Keratinocyte (primary cell): ENCODE results near the gene ARID3B. TPM values are rescaled to one million over a fixed set of nuclear protein-coding genes. Genes with fewer than 3 reads are reported as not detected.

Source experiments
- DNase-seq: peaks from one replicate; pipeline ENCODE4 v3.0.0-alpha.2; 2011; ENCODE audit warnings: low read depth, missing footprints, low spot score
- FAIRE-seq: peaks from 2 replicates; lab custom pipeline; 2011; peaks lifted over from hg19 to GRCh38; lab: Jason Lieb, UNC
- H2AFZ ChIP-seq: 2 replicates; pipeline ENCODE4 v1.6.0; 2012; ENCODE audit warnings: low read length, control low read depth, inconsistent platforms; ENCODE audit not compliant: control insufficient read depth
- H3K27ac ChIP-seq: 2 replicates; pipeline ENCODE4 v1.5.1; 2011; ENCODE audit warnings: low read length; ENCODE audit not compliant: control insufficient read depth, insufficient read depth
- H3K27me3 ChIP-seq: 3 replicates; pipeline ENCODE4 v1.6.0; 2011; ENCODE audit warnings: low read length; ENCODE audit not compliant: control insufficient read depth, insufficient read depth; ENCODE audit errors: extremely low read depth
- H3K36me3 ChIP-seq, 2 experiments: 2 replicates in 1 of 2; 3 replicates in 1 of 2; pipeline ENCODE4 v1.5.1; 2011; ENCODE audit warnings: low read length in 2 of 2, mild to moderate bottlenecking in 1 of 2; ENCODE audit not compliant: control insufficient read depth in 2 of 2, insufficient read depth in 2 of 2; ENCODE audit errors: extremely low read depth in 1 of 2
- H3K4me1 ChIP-seq: 3 replicates; pipeline ENCODE4 v1.5.1; 2011; ENCODE audit warnings: low read length; ENCODE audit not compliant: control insufficient read depth, insufficient read depth; ENCODE audit errors: extremely low read depth
- H3K4me2 ChIP-seq: 3 replicates; pipeline ENCODE4 v1.6.0; 2011; ENCODE audit warnings: low read depth, low read length; ENCODE audit not compliant: control insufficient read depth, insufficient read depth; ENCODE audit errors: extremely low read depth
- H3K4me3 ChIP-seq, 3 experiments: fragments of 200-600 bp in 1 of 3; sonication (generic) in 1 of 3; 2 replicates in 2 of 3; 3 replicates in 1 of 3; pipeline ENCODE4 v1.5.1; 2011 to 2016; ENCODE audit warnings: low read length in 3 of 3, mild to moderate bottlenecking in 3 of 3, control low read depth in 2 of 3, inconsistent platforms in 1 of 3, low read depth in 1 of 3, mixed read lengths in 1 of 3, mixed run types in 1 of 3, moderate library complexity in 1 of 3; ENCODE audit not compliant: control insufficient read depth in 2 of 3, insufficient read depth in 2 of 3; ENCODE audit errors: extremely low read depth in 1 of 3
- H3K79me2 ChIP-seq: 2 replicates; pipeline ENCODE4 v1.6.0; 2012; ENCODE audit warnings: low read length; ENCODE audit not compliant: control insufficient read depth, insufficient read depth
- H3K9ac ChIP-seq: 3 replicates; pipeline ENCODE4 v1.6.0; 2011; ENCODE audit warnings: low read length; ENCODE audit not compliant: control insufficient read depth, insufficient read depth; ENCODE audit errors: extremely low read depth
- H3K9me1 ChIP-seq: 3 replicates; pipeline ENCODE4 v1.6.0; 2011; ENCODE audit warnings: low read length; ENCODE audit not compliant: control insufficient read depth, insufficient read depth; ENCODE audit errors: extremely low read depth
- H3K9me3 ChIP-seq: 2 replicates; pipeline ENCODE4 v1.5.1; 2012; ENCODE audit warnings: low read depth, low read length; ENCODE audit not compliant: control insufficient read depth
- H4K20me1 ChIP-seq: 3 replicates; pipeline ENCODE4 v1.6.0; 2011; ENCODE audit warnings: low read length; ENCODE audit not compliant: control insufficient read depth, insufficient read depth; ENCODE audit errors: extremely low read depth
- EZH2 ChIP-seq: IDR thresholded peaks from one replicate; pipeline ENCODE4 v1.6.1; 2012; ENCODE audit warnings: inconsistent platforms, mild to moderate bottlenecking, low read length, moderate library complexity
- dilution Hi-C: fragments of 300-500 bp; cut with MboI; formaldehyde crosslinking; loops from one replicate; pipeline ENCODE4 v1.7.0; 2020; ENCODE audit warnings: low sequenced_read_pairs; ENCODE audit not compliant: extremely low pct_ligation_motif_present
- polyA plus RNA-seq, 5 experiments: library from polyadenylated mRNA; depleted of rRNA in 3 of 5; stranded (reverse) in 3 of 5; stranded (forward) in 1 of 5; unstranded in 1 of 5; fragments of >200 nt; gene quantifications; 1 replicate in 1 of 5; 2 replicates in 3 of 5; 3 replicates in 1 of 5; pipeline versions ENCODE4 v1.2.1 to v1.2.3, GENCODE V29; 2011 to 2012; ENCODE audit warnings: missing spikeins in 2 of 5, low read depth in 1 of 5, low replicate concordance in 1 of 5
- TF ChIP-seq, protein P1 (sequence below), 3 experiments: IDR thresholded peaks in 1 of 3; conservative IDR thresholded peaks in 1 of 3; optimal IDR thresholded peaks in 1 of 3; 2 replicates in 2 of 3; 3 replicates in 1 of 3; pipeline versions ENCODE3 to v1.5.1; 2011; ENCODE audit warnings: low read length in 3 of 3, mild to moderate bottlenecking in 3 of 3, moderate library complexity in 2 of 3, control low read depth in 1 of 3, inconsistent platforms in 1 of 3; ENCODE audit not compliant: insufficient read depth in 2 of 3; ENCODE audit errors: extremely low read depth in 1 of 3

ARID3B gene
- polyA plus RNA-seq, 1 donor (not counting 4 experiments of a cell fraction or from before 2014, with no cell fraction given), result 3.6 TPM

DNA sequence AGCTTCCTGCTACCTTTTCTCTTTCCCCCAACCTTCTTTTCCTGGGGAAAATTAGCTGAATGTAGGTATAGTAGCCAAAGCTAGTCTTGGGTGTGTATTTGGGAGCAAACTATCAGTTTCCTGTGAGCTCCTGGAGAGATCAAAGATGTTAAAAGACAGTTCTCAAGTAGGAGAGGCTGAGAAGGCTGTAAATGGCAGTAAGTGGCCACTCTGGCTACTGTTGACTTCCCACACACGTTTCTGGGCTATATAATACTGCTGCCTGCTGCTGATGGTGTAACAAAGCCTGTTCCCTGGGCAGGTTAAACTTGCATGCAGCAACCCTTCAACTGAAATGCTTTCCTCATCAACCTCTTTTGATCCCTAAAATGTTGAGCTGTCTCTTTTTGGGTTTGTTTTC lies 27.6 kb downstream of the ARID3B start:
- Histone ChIP-seq H3K4me1 (no peaks in the 10 kb centered on the region), H2AFZ (no peak overlapping the region), H4K20me1 (no peaks in the 10 kb centered on the region), H3K36me3 (peaks cover 1 to 10% of the 10 kb centered on the region in 2 experiments), H3K27me3 (no peaks in the 10 kb centered on the region), H3K4me2 (no peak overlapping the region), H3K9me1 (no peaks in the 10 kb centered on the region), H3K4me3 (no peak overlapping the region), H3K9ac (no peak overlapping the region), H3K27ac (no peak overlapping the region), H3K9me3 (no peaks in the 10 kb centered on the region), H3K79me2 (peaks cover under 1% of the 10 kb centered on the region)
- DNase-seq (no peak), FAIRE-seq (no peak)
- dilution Hi-C loops, result no loop called here
- TF ChIP-seq, protein P1, sequence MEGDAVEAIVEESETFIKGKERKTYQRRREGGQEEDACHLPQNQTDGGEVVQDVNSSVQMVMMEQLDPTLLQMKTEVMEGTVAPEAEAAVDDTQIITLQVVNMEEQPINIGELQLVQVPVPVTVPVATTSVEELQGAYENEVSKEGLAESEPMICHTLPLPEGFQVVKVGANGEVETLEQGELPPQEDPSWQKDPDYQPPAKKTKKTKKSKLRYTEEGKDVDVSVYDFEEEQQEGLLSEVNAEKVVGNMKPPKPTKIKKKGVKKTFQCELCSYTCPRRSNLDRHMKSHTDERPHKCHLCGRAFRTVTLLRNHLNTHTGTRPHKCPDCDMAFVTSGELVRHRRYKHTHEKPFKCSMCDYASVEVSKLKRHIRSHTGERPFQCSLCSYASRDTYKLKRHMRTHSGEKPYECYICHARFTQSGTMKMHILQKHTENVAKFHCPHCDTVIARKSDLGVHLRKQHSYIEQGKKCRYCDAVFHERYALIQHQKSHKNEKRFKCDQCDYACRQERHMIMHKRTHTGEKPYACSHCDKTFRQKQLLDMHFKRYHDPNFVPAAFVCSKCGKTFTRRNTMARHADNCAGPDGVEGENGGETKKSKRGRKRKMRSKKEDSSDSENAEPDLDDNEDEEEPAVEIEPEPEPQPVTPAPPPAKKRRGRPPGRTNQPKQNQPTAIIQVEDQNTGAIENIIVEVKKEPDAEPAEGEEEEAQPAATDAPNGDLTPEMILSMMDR (optimal IDR thresholded peaks at IDR 0.05 in 1 of 3, IDR thresholded peaks at IDR 0.05 in 1 of 3, conservative IDR thresholded peaks at IDR 0.05 in 1 of 3; ENCODE audit: extremely low read depth in 1 of 3, insufficient read depth in 2 of 3, low read length in 3 of 3), result no peak
- TF ChIP-seq EZH2, result no peak

GRCh38 chr15:74569731-74570070 lies 28.7 kb downstream of the ARID3B start:
- Histone ChIP-seq H3K4me2 (no peak overlapping the region), H2AFZ (no peak overlapping the region), H4K20me1 (no peaks in the 10 kb centered on the region), H3K9ac (no peak overlapping the region), H3K9me1 (no peaks in the 10 kb centered on the region), H3K27ac (no peak overlapping the region), H3K36me3 (peaks cover 4 to 10% of the 10 kb centered on the region in 2 experiments), H3K4me1 (peaks cover 5% of the 10 kb centered on the region), H3K9me3 (no peaks in the 10 kb centered on the region), H3K4me3 (no peak overlapping the region), H3K27me3 (no peaks in the 10 kb centered on the region), H3K79me2 (no peaks in the 10 kb centered on the region)
- TF ChIP-seq, protein P1 (optimal IDR thresholded peaks at IDR 0.05 in 1 of 3, IDR thresholded peaks at IDR 0.05 in 1 of 3, conservative IDR thresholded peaks at IDR 0.05 in 1 of 3; ENCODE audit: extremely low read depth in 1 of 3, insufficient read depth in 2 of 3, low read length in 3 of 3), result no peak
- no peak for TF ChIP-seq EZH2
- FAIRE-seq (no peak), DNase-seq (no peak)
- dilution Hi-C loops, result no loop called here
